GM12801 (cell line): ENCODE data around the gene NFIC.

Experiments used
- TF ChIP-seq, protein P1 (sequence below): IDR thresholded peaks from one replicate; pipeline ENCODE4 v1.5.1; 2011; ENCODE audit warnings: control low read depth; ENCODE audit not compliant: insufficient read length; ENCODE audit errors: extremely low read depth

Gene NFIC

DNA sequence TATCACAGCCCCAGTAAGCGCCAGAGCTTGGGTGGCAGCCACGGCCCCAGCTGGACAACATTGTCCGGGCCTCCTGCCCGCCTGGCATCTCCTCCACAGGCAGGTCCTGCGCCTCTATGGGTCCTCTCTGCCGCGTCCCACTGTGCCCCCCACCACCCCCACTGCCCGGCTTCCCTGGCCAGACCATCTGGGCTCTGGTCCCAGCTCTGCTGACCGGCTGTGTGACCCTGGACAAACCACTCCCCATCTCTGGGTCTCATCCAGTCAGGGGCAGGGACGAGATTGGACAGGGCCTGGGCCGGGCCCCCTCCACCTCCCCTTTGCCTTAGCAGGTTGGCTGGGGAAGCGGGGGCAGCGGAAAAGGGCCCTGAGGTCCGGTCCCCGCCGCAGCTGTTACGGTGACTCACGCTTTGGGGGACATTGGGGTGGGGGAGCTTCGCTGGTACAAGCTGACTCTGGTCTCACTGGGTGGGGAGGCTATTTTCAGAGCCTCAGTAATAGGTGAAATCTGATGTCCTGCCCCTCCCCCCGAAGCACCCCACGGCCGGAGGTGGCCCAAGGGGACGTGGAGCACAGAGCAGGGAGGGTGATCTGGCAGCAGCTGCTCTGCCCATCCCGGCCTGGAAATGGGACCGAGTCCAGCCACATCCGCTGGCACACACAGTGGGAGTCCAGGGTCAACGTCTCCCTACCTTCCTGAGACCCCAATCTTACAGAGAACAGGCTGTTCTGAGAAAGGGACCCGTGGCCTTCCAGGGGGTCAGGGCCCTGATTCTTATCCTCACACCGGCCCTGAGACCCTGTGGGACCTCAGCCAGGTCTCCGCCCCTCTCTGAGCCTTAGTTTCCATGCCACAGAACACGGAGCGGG is 9.1 kb downstream of the NFIC start:
- TF ChIP-seq, protein P1, sequence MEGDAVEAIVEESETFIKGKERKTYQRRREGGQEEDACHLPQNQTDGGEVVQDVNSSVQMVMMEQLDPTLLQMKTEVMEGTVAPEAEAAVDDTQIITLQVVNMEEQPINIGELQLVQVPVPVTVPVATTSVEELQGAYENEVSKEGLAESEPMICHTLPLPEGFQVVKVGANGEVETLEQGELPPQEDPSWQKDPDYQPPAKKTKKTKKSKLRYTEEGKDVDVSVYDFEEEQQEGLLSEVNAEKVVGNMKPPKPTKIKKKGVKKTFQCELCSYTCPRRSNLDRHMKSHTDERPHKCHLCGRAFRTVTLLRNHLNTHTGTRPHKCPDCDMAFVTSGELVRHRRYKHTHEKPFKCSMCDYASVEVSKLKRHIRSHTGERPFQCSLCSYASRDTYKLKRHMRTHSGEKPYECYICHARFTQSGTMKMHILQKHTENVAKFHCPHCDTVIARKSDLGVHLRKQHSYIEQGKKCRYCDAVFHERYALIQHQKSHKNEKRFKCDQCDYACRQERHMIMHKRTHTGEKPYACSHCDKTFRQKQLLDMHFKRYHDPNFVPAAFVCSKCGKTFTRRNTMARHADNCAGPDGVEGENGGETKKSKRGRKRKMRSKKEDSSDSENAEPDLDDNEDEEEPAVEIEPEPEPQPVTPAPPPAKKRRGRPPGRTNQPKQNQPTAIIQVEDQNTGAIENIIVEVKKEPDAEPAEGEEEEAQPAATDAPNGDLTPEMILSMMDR: no peak

DNA sequence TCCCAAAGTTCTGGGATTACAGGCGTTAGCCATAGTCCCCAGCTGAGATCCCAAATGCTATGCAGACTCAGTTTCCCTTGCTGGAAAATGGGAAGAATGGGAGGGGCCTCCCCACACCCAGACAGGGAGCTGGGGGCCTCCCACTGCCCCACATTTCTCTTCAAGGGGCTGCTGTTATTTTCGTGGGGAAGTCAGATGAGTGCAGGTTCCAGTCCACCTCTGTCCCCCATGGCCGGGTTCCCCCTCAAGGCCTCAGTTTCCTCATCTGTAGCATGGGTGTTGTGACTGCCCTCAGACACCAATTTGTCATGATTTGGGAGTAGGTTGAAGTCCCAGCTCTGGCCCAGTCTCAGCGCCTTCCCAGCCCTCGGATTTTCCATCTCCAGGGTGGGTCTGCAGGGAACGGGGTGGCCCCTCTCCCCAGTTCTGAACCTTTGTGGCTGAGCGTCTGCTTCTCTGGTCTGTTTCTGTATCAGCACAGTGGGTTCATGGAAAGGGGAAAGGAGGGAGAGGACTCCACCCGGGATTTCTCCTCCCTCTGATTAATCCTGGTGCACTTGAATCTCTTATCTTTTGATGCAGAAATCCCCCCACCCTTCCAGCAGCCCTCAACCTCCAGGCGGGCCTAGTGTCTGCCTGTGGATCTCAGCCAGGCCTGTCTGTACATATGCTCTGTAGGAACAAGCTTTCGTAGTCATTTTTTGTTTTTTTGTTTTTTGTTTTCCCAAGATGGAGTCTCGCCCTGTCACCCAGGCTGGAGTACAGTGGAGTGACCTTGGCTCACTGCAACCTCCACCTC is 12.2 kb downstream of the NFIC start:
- TF ChIP-seq, protein P1: no peak

DNA sequence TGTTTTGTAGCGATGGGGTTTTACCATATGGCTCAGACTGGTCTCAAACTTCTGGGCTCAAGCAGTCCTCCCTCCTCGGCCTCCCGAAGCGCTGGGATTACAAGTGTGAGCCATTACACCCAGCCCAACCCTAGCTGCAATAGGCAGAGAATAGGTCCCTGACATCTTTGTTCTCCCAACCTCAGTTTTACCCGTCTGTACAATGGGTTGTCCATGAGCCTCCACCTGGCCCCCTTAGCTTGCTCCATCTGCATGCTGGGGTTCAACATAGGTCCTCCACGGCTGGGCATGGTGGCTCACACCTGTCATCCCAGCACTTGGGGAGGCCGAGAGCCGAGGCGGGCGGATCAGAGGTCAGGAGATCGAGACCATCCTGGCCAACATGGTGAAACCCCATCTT is 14.4 kb downstream of the NFIC start:
- TF ChIP-seq, protein P1: no peak

DNA sequence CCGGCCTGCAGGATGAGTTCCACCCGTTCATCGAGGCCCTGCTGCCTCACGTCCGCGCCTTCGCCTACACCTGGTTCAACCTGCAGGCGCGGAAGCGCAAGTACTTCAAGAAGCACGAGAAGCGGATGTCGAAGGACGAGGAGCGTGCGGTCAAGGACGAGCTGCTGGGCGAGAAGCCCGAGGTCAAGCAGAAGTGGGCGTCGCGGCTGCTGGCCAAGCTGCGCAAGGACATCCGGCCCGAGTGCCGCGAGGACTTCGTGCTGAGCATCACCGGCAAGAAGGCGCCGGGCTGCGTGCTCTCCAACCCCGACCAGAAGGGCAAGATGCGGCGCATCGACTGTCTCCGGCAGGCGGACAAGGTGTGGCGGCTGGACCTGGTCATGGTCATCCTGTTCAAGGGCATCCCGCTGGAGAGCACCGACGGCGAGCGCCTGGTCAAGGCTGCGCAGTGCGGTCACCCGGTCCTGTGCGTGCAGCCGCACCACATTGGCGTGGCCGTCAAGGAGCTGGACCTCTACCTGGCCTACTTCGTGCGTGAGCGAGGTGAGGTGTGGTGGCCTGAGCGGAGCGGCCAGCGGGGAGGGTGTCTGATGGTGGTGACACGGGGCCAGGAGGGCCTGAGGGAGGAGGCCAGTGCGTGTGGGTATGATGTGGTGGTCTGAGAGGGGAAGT is 15.5 kb downstream of the NFIC start:
- TF ChIP-seq, protein P1: no peak

DNA sequence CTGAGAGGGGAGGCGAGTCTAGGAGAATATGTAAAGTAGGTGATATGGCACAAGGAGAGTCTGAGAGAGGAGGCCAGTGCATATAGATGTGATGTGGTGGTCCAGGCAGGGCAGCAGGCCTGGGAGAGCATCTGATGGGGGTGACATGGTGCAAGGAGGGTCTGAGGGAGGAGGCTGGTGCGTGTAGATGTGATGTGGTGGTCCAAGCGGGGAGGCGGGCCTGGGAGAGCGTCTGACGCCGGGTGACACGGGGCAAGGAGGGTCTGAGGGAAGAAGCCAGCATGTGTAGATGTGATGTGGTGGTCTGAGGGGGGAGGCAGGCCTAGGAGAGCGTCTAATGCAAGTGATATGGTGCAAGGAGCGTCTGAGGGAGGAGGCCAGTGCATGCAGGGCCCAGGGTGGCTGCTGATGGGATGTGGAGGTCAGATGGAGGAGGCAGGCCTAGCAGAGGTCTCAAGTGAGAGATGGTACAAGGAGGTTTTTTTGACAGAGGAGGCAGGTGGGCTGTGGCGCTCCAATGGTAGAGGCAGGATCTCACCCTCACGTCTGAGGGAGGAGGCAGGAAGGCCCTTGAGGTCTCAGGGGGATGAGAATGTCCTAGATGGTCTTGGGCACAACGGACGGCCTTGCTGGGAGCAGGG is 16.2 kb downstream of the NFIC start:
- TF ChIP-seq, protein P1: no peak

DNA sequence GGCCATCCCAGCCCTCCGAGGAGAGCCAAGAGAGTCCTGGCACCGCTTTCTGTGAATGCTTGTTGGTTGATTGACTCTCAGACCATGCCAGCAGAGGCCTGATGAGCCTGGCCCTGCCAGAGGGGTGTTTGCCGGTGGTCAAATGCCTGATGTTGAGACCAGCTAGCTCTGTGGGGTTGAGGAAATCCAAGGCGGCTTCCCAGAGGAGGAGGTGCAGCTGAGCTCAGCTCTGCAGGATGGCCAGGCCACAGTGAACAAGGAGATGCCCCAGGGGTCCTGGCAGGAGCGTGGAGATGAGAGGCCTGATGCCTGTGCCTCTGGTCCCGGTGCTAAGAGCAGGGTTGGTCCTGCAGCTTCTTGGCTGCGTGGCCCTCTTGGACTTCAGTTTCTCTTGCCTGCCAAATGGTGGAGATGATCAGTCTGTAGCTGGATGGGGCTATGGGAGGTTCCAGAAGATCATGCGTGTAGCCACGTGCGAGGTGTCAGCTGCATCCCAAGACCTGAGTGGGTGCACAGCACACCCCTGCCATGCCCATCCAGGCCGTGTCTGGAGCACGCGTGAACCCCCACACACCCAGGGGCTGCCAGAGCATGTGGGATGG is 16.8 kb downstream of the NFIC start:
- TF ChIP-seq, protein P1: no peak
